ENCODE data around the gene IFT122.

GRCh38 chr3:129425619-129426018 is 14.4 kb upstream of the IFT122 start:
- TF ChIP-seq CTCF (conservative IDR thresholded peaks at IDR 0.05; ENCODE audit: low read length) = no peak
- TF ChIP-seq EZH2phosphoT487 (IDR thresholded peaks at IDR 0.05; ENCODE audit: borderline replicate concordance, low read depth, low read length) = no peak
